ENCODE data around the gene NEMP1. TPM values are rescaled to one million over a fixed set of nuclear protein-coding genes. Genes with fewer than 3 reads are reported as not detected.
A peak's percentile ranks its signal among the peaks of the same experiment; 100 is the strongest.
"Not testable (repeated sequence)": the region's sequence is repeated elsewhere in the genome, so short reads cannot be mapped to it uniquely, and the experiment has no call there.

Gene NEMP1
- total and polyA plus RNA-seq, 5 experiments from 2014 or later: 2.6 to 29.5 (median 5.5) TPM

DNA sequence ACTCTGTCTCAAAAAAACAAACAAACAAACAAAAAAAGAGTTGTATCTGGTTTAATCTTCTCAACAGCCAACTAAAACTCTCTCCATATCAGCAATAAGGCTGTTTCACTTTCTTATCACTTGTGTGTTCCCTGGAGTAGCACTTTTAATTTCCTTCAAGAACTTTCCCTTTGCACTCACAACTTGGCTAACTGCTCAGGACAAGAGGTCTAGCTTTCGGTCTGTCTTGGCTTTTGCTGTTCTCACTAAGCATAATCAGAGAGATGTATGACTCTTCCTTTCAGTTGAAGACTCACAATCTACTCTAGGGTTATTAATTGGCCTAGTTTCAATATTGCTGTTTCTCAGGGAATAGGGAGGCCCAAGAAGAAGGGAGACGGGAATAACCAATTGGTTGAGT lies 12.3 kb downstream of the NEMP1 start:
- Mint-ChIP-seq H3K9me3 (no peaks in the 10 kb centered on the region), H3K27ac (peak overlapping the region in 8 of 10 donors; percentile 51 to 85 (median 57)), H3K36me3 (peaks cover 0 to 33% (median 10%) of the 10 kb centered on the region in 3 donors), H3K4me3 (no peak overlapping the region), H3K27me3 (no peaks in the 10 kb centered on the region), H3K4me1 (peaks cover 11 to 40% (median 29%) of the 10 kb centered on the region in 4 donors)
- DNase-seq: no peak
- ATAC-seq: no peak
- POLR2A ChIA-PET: interaction anchor here (1.0 to 5.1 kb wide), 5 partner anchors 23 to 86 kb away, joined by 3 to 40 read pairs (median 3); partner anchors contain the start of genes NAB2 and STAT6

- H3K27me3 Mint-ChIP-seq: no peaks in the 10 kb centered on the region
- H3K27ac Mint-ChIP-seq: peak overlapping the region; percentile 73 to 94 (median 91)
- DNase-seq (peak in 8 of 10 donors; percentile 60 to 89 (median 72)), ATAC-seq (peak; percentile 97 to 99)
- peaks cover 5 to 32% (median 20%) of the 10 kb centered on the region in 4 donors for H3K4me1 Mint-ChIP-seq
- POLR2A ChIA-PET: interaction anchor here (0.5 to 5.1 kb wide), 3 partner anchors 22 to 387 kb away, joined by 4 to 40 read pairs (median 5); partner anchors contain the start of gene STAT6
- no peaks in the 10 kb centered on the region for H3K9me3 Mint-ChIP-seq
- H3K36me3 Mint-ChIP-seq: peaks cover 0 to 31% (median 15%) of the 10 kb centered on the region in 3 donors
- peak overlapping the region; percentile 57 to 87 (median 80) for H3K4me3 Mint-ChIP-seq
Measured at GRCh38 chr12:57063991-57064685, 14.5 kb downstream of the NEMP1 start.

GRCh38 chr12:57058454-57058853 lies 20.1 kb downstream of the NEMP1 start:
- Mint-ChIP-seq H3K4me3 (no peak overlapping the region), H3K27ac (peak overlapping the region in 2 of 10 donors; percentile 1 to 15), H3K9me3 (no peaks in the 10 kb centered on the region), H3K36me3 (peaks cover 0 to 38% (median 15%) of the 10 kb centered on the region in 3 donors), H3K4me1 (peaks cover 0 to 23% (median 4%) of the 10 kb centered on the region in 4 donors), H3K27me3 (no peaks in the 10 kb centered on the region)
- POLR2A ChIA-PET: interaction anchor here (1.0 kb wide), 2 partner anchors 52 to 59 kb away, joined by 3 read pairs; partner anchors contain the start of gene ZBTB39
- ATAC-seq: no peak
- no peak for DNase-seq

- Mint-ChIP-seq H3K4me3 (no peak overlapping the region), H3K27me3 (no peaks in the 10 kb centered on the region), H3K36me3 (peaks cover 0 to 38% (median 15%) of the 10 kb centered on the region in 3 donors), H3K9me3 (no peaks in the 10 kb centered on the region), H3K4me1 (peaks cover 0 to 14% (median 1%) of the 10 kb centered on the region in 4 donors), H3K27ac (peak overlapping the region in 2 of 10 donors; percentile 6 to 76)
- DNase-seq (no peak), ATAC-seq (no peak)
- POLR2A ChIA-PET: interaction anchor here (0.6 to 1.1 kb wide), 3 partner anchors 36 to 371 kb away, joined by 3 to 6 read pairs (median 3); partner anchors contain the start of gene TAC3
Measured at GRCh38 chr12:57057067-57057751, 21.4 kb downstream of the NEMP1 start.

DNA sequence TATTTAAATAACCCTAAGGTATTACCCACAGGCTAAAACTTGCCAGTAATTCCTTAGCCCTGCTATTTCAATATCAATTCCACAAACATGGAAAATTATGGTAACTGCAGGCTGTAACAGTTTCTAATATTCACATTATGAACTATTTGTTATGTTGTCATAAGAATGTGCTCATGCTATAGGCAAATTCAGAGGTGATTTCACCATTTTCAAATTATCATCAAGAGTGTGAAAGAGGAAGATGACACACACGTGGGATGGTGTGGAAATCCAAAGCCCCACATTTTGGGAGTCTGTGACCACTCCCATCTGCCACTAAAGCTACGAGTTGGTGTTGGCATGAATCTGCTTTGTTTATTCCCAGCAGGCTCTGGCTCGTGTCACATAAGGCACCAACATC lies 22.8 kb downstream of the NEMP1 start:
- Mint-ChIP-seq H3K36me3 (peaks cover 0 to 37% (median 13%) of the 10 kb centered on the region in 3 donors), H3K27ac (peak overlapping the region in 1 of 10 donors; percentile 27), H3K4me3 (no peak overlapping the region), H3K9me3 (no peaks in the 10 kb centered on the region), H3K27me3 (no peaks in the 10 kb centered on the region), H3K4me1 (peaks cover 0 to 12% (median under 1%) of the 10 kb centered on the region in 4 donors)
- no peak for ATAC-seq
- POLR2A ChIA-PET: interaction anchor here (0.8 kb wide), 1 partner anchor 15 kb away, joined by 3 read pairs; no protein-coding TSS in a partner anchor
- no peak for DNase-seq

GRCh38 chr12:57053901-57054300 lies 24.7 kb downstream of the NEMP1 start:
- H3K9me3 Mint-ChIP-seq, H3K27ac Mint-ChIP-seq, ATAC-seq, DNase-seq, POLR2A ChIA-PET, H3K27me3 Mint-ChIP-seq, H3K4me3 Mint-ChIP-seq: not testable (repeated sequence)
- Mint-ChIP-seq H3K36me3 (peaks cover 0 to 19% (median 10%) of the 10 kb centered on the region in 3 donors), H3K4me1 (peaks cover 0 to 12% (median 0%) of the 10 kb centered on the region in 4 donors)

DNA sequence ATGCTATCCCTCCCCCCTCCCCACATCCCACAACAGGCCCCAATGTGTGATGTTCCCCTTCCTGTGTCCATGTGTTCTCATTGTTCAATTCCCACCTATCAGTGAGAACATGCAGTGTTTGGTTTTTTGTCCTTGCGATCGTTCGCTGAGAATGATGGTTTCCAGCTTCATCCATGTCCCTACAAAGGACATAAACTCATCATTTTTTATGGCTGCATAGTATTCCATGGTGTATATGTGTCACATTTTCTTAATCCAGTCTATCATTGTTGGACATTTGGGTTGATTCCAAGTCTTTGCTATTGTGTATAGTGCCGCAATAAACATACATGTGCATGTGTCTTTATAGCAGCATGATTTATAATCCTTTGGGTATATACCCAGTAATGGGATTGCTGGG lies 25.4 kb downstream of the NEMP1 start:
- POLR2A ChIA-PET, H3K27me3 Mint-ChIP-seq, DNase-seq, H3K4me1 Mint-ChIP-seq, H3K4me3 Mint-ChIP-seq, H3K9me3 Mint-ChIP-seq, ATAC-seq, H3K27ac Mint-ChIP-seq: not testable (repeated sequence)
- peaks cover 0 to 12% (median 4%) of the 10 kb centered on the region in 3 donors for H3K36me3 Mint-ChIP-seq

DNA sequence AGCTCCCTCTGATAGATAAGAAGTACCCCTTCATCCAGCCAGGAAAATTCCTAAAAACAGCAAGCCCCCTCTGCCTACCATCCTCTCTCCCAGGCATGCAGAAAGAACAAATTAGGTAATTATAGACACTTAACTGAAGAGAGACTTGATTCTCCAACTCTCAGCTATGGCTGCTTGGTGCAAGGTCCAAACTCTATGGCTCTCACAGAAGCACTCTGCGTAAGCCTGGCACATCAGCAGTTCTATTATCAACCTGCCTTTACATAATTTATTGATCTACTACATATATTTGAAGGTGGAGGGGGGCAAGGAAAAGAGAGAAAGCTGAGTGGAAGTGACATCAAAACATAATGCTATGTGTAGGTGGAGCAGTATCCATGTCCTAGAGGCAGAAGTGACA lies 27.6 kb downstream of the NEMP1 start:
- Mint-ChIP-seq H3K4me3 (no peak overlapping the region), H3K36me3 (peaks cover 0 to 3% (median 2%) of the 10 kb centered on the region in 3 donors), H3K4me1 (peaks cover 19 to 26% (median 23%) of the 10 kb centered on the region in 4 donors), H3K27me3 (peaks cover 0 to 2% (median 0%) of the 10 kb centered on the region in 5 donors), H3K27ac (no peak overlapping the region), H3K9me3 (no peaks in the 10 kb centered on the region)
- ATAC-seq (no peak), DNase-seq (no peak)
- POLR2A ChIA-PET: interaction anchor here (0.9 kb wide), 1 partner anchor 20 kb away, joined by 3 read pairs; no protein-coding TSS in a partner anchor

GRCh38 chr12:57049890-57050289 lies 28.7 kb downstream of the NEMP1 start, which contains the start of gene MYO1A:
TSS of gene MYO1A (minus strand) at chr12:57050129. CDS start at chr12:57048323, 1,806 bp downstream.
- no peak for DNase-seq
- ATAC-seq: no peak
- Mint-ChIP-seq H3K4me1 (peaks cover 22 to 31% (median 28%) of the 10 kb centered on the region in 4 donors), H3K36me3 (peaks cover 0 to 3% (median 2%) of the 10 kb centered on the region in 3 donors), H3K27me3 (peaks cover 0 to 2% (median 0%) of the 10 kb centered on the region in 5 donors), H3K27ac (peak within 1 kb of the TSS in 2 of 10 donors; percentile 17 to 59), H3K9me3 (no peaks in the 10 kb centered on the region), H3K4me3 (no peak within 1 kb of the TSS)
- POLR2A ChIA-PET: interaction anchor here (0.9 kb wide), 1 partner anchor 19 kb away, joined by 3 read pairs; no protein-coding TSS in a partner anchor

DNA sequence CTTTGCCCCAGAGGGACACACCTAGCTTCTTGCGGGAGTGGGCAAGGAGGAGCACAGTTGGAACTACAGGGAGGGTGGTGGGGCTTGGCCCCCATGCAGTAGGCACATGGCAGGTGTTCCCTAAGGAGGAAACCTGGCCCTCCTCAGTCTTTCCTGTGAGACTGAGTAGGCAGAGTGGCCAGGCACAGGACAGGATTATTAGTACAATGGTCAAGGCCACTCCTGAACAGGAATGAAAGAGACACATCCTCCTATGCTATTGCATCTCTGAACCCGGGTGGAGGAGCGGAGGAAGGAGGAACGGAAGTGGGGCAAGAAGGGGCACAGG lies 29.5 kb downstream of the NEMP1 start:
- peaks cover 22 to 31% (median 28%) of the 10 kb centered on the region in 4 donors for H3K4me1 Mint-ChIP-seq
- POLR2A ChIA-PET: interaction anchor here (0.6 kb wide), 1 partner anchor 30 kb away, joined by 3 read pairs; no protein-coding TSS in a partner anchor
- no peak for DNase-seq

GRCh38 chr12:57048423-57049118 lies 30.0 kb downstream of the NEMP1 start:
- Mint-ChIP-seq H3K27me3 (peaks cover 0 to 2% (median 0%) of the 10 kb centered on the region in 5 donors), H3K36me3 (no peaks in the 10 kb centered on the region), H3K4me3 (peak overlapping the region in 1 of 10 donors; percentile 29), H3K9me3 (no peaks in the 10 kb centered on the region), H3K4me1 (peaks cover 22 to 31% (median 28%) of the 10 kb centered on the region in 4 donors), H3K27ac (peak overlapping the region in 3 of 10 donors; percentile 11 to 70 (median 50))
- ATAC-seq: no peak
- no peak for DNase-seq
- POLR2A ChIA-PET: interaction anchor here (0.5 to 2.4 kb wide), 5 partner anchors 20 to 78 kb away, joined by 3 to 10 read pairs (median 4); partner anchors contain the start of gene STAT6

More for the DNA sequence above, 29.5 kb downstream of the NEMP1 start:
- Mint-ChIP-seq H3K9me3 (no peaks in the 10 kb centered on the region), H3K27me3 (peaks cover 0 to 2% (median 0%) of the 10 kb centered on the region in 5 donors), H3K27ac (peak overlapping the region in 2 of 10 donors; percentile 17 to 59), H3K36me3 (peaks cover 0 to 3% (median 0%) of the 10 kb centered on the region in 3 donors), H3K4me3 (no peak overlapping the region)
- ATAC-seq: no peak

All from naive thymus-derived CD8-positive, alpha-beta T cell (primary cell).